ENCODE measurements around the gene SPECC1.
"Not testable (repeated sequence)": the region's sequence is repeated elsewhere in the genome, so short reads cannot be mapped to it uniquely, and the experiment has no call there.

Gene SPECC1

DNA sequence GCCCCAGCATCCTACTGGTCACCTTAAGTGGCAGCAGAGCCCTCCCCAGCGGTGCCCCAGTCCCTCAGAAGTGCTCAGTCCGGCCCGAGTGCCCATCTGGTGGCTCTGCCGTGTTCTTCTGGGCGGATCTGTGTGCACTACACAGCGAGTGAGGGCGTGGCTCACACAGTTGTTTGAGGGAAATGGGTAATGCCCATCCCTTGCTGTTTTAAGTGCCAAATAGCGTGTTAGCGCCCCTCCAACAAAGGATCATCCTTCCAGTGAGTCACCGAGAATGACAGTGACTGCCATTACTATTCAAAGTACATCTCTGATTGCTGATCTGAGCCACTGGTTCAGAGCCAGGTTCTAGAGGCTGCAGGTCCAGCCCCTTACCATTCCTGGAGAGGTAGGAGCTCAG, 306.2 kb downstream of the SPECC1 start:
- DNase-seq (ENCODE audit: low spot score) = no peak

DNA sequence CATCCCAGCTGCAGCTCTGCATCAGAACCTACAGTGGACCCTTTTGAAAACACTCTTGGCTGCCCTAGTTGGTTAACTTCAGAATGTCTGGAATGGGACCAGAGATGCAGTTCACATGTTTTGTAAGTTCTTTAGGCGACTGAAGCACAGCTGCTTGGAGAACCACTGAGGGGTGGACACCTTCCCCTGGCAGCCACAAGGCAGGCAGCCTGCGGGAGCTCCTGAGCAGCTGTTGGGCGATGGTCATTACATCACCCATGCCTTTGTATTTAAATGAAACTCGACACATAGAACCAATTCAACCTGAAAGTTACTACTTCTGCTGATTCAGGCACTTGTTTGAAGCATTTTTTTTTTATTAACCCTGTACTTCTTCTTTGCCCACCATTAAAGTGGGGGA, 306.7 kb downstream of the SPECC1 start:
- no peak for DNase-seq (ENCODE audit: low spot score)

DNA sequence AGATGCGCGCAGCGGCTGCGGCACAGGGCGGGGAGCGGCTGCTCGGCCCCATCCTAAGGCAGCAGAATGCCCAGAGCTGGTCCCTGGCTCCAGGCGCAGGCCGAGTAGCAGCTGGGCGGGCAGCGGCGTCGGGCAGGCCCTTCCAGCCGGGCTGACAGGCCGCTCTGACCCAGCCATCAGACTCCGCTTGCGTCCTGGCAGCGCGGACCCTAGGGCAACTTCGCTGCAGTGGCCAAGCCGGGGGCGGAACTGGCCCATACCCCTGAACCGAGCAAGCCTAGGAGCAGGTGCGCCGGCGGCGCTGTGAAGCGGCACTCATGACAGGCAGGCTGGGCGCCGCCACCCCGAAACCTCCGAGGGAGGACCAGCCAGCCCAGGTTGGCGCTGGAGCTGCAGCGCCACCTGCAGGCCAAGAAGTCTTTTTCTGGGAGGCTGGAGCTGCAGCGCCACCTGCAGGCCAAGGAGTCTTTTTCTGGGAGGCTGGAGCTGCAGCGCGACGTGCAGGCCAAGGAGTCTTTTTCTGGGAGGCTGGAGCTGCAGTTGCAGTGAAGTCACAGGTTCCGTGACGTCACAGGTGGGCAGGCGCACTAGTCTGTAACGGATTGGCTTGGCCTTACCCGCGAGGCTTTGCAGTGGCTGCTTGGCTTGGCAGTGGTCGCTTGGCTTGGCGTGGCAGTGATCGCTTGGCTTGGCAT, 311.5 kb downstream of the SPECC1 start:
- peak; percentile 29 for DNase-seq (ENCODE audit: low spot score)

DNA sequence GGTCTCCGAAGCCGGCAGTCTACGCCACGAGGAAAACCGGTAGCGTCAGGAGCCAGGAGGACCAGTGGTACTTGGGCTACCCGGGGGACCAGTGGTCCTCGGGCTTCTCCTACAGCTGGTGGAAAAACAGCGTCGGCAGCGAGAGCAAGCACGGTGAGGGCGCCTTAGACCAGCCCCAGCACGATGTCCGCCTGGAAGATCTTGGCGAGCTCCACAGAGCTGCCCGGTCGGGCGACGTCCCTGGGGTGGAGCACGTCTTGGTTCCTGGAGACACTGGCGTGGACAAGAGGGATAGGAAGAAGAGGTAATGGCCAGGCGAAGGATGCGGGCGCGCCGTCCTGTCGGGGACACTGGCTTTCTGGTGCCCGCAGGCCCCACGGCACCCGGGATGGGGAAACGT, 312.2 kb downstream of the SPECC1 start:
- not testable (repeated sequence) for DNase-seq (ENCODE audit: low spot score)

DNA sequence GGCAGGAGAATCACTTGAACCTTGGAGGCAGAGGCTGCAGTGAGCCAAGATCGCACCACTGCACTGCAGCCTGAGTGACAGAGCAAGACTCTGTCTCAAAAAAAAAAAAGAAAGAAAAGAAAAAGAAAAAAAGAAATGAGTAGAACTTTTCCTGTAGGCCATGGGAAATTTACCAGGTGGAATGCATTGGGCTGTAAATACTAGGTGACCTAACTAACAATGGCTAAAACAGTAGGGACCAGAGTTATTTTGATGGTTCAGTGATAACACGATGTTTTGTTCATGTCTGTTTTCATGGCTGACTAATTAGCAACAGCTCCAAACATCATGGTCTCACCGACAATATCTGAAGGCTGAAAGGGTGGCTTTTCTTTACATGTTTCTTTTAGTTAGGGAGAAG, 318.6 kb downstream of the SPECC1 start:
- DNase-seq (ENCODE audit: low spot score) = not testable (repeated sequence)

DNA sequence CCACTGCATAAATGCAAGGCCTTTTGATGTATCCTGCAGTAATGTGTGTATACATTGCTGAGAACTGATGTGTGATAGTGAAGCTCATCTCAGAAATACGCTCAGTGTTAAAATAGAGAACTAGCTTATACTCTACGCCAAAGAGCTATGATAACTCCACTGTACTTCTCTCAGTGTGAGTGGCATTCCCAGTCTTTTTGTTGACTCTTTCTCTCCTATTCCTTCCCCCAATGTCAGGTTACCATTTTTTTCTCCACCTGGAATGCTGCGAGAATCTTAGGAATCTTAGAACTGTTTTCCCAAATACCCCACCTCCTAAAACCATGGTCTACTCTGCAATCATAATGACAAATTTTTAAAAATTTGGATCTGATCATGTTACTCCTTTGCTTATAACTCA, 342.2 kb downstream of the SPECC1 start:
- DNase-seq (ENCODE audit: low spot score) = not testable (repeated sequence)

DNA sequence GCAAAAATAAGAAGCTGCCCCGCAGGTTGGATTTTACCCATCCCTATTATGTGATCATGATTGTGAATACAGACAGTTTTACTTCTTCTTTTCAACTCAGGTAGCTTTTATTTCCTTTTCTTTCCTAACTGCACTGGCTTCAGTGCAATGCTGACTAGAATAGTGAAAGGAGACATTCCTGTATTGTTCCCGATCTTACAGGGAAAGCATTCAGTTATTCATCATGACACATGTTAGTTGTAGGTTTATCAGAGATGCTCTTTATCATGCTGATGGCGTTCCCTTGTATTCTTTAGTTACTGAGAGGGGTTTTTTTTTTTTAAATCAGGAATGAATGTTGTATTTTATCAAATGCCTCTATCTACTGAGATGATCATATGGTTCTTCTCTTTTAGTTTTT, 343.4 kb downstream of the SPECC1 start:
- not testable (repeated sequence) for DNase-seq (ENCODE audit: low spot score)

DNA sequence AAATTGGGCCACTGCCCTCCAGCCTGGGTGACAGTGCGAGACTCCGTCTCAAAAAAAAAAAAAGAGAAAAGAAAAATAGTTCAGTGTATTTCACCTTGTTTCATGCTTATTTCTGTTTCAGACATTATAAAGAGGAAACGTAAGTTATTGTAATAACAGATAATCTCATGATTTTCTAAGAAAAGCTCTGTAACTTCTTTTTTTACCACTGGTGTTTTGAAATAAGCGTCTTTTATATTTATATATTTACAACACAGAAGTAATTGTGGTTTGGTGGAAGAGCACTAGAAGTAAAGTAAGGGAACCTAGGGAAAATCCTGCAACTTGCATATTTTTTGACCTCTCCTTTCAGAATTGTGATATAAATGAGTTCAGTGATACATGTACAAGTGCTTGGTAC, 354.7 kb downstream of the SPECC1 start:
- not testable (repeated sequence) for DNase-seq (ENCODE audit: low spot score)

Data from germinal center (tissue), 1 donor.